SK-N-SH (cell line): Measurements from ENCODE around the gene SLC16A5. TPM values are rescaled to one million over a fixed set of nuclear protein-coding genes. Genes with fewer than 3 reads are reported as not detected.
A peak's percentile ranks its signal among the peaks of the same experiment; 100 is the strongest.

Experiments used
- CTCF ChIA-PET: fragments of 300-600, 350-600 bp; formaldehyde crosslinking; extraction: SDS; loops from one replicate; lab custom pipeline; 2021; lab: Yijun Ruan, JAX
- POLR2A ChIA-PET: fragments of 350-600 bp; sonication (Branson Sonifier 250); formaldehyde crosslinking; extraction: SDS; loops from one replicate; lab custom pipeline; 2020; ENCODE audit warnings: antibody characterized with exemption, inconsistent platforms; lab: Yijun Ruan, JAX
- DNase-seq: peaks from one replicate; pipeline ENCODE4 v3.0.0; 2012
- H2AFZ ChIP-seq: fragments of 200-600 bp; sonication (generic); 2 replicates; pipeline ENCODE4 v1.8.1; 2016; ENCODE audit warnings: antibody characterized with exemption, mild to moderate bottlenecking, low read depth
- H3F3A ChIP-seq: fragments of 200-600 bp; sonication (generic); replicated peaks from 2 replicates; pipeline ENCODE3; 2016; ENCODE audit warnings: antibody characterized with exemption, mild to moderate bottlenecking; ENCODE audit not compliant: insufficient read depth
- H3K27ac ChIP-seq, 2 experiments: fragments of 200-500 bp in 1 of 2; fragments of 200-600 bp in 1 of 2; sonication (Bioruptor generic) in 1 of 2; sonication (generic), shearing (Covaris generic) in 1 of 2; 2 replicates each; pipeline versions ENCODE4 v1.5.1 to v1.6.1; 2014 to 2016; ENCODE audit warnings: low read depth in 2 of 2, inconsistent platforms in 1 of 2, low read length in 1 of 2, mild to moderate bottlenecking in 1 of 2, mixed read lengths in 1 of 2
- H3K27me3 ChIP-seq: fragments of 200-600 bp; sonication (generic), shearing (Covaris generic); 2 replicates; pipeline ENCODE4 v1.6.1; 2016; ENCODE audit warnings: mixed run types; ENCODE audit not compliant: insufficient read depth
- H3K36me3 ChIP-seq, 2 experiments: fragments of 200-500 bp in 1 of 2; fragments of 200-600 bp in 1 of 2; sonication (Bioruptor generic) in 1 of 2; sonication (generic) in 1 of 2; replicated peaks in 1 of 2; 2 replicates each; pipeline versions ENCODE3 to v1.5.1; 2014 to 2016; ENCODE audit warnings: low read length in 1 of 2, mild to moderate bottlenecking in 1 of 2; ENCODE audit not compliant: insufficient read depth in 2 of 2, control insufficient read depth in 1 of 2
- H3K4me1 ChIP-seq, 2 experiments: fragments of 200-500 bp in 1 of 2; fragments of 200-600 bp in 1 of 2; sonication (Bioruptor generic) in 1 of 2; sonication (generic), shearing (Covaris generic) in 1 of 2; 2 replicates each; pipeline versions ENCODE4 v1.5.1 to v1.6.1; 2014 to 2016; ENCODE audit warnings: low read depth in 1 of 2, low read length in 1 of 2, mixed run types in 1 of 2; ENCODE audit not compliant: insufficient read depth in 2 of 2, control insufficient read depth in 1 of 2
- H3K4me2 ChIP-seq: fragments of 200-600 bp; sonication (generic), shearing (Covaris generic); 2 replicates; pipeline ENCODE4 v1.6.1; 2017; ENCODE audit warnings: mixed run types
- H3K4me3 ChIP-seq, 2 experiments: fragments of 200-500 bp in 1 of 2; fragments of 200-600 bp in 1 of 2; sonication (Bioruptor generic) in 1 of 2; sonication (generic), shearing (Covaris generic) in 1 of 2; 2 replicates each; pipeline versions ENCODE4 v1.5.1 to v1.8.1; 2014 to 2016; ENCODE audit warnings: low read depth in 2 of 2, inconsistent platforms in 1 of 2, low read length in 1 of 2, mild to moderate bottlenecking in 1 of 2, mixed read lengths in 1 of 2, moderate library complexity in 1 of 2
- H3K79me2 ChIP-seq: fragments of 200-600 bp; sonication (generic); 2 replicates; pipeline ENCODE4 v1.8.1; 2017; ENCODE audit warnings: mild to moderate bottlenecking; ENCODE audit not compliant: insufficient read depth
- H3K9ac ChIP-seq: fragments of 200-600 bp; sonication (generic); 2 replicates; pipeline ENCODE4 v1.6.1; 2017; ENCODE audit warnings: mixed run types
- H3K9me2 ChIP-seq: fragments of 200-600 bp; sonication (generic); 2 replicates; pipeline ENCODE4 v1.6.1; 2017; ENCODE audit warnings: mixed run types
- H3K9me3 ChIP-seq: fragments of 200-600 bp; sonication (generic); 2 replicates; pipeline ENCODE4 v1.6.1; 2017; ENCODE audit warnings: mixed run types, mild to moderate bottlenecking, moderate library complexity
- H4K20me1 ChIP-seq: fragments of 200-600 bp; sonication (generic); 2 replicates; pipeline ENCODE4 v1.6.1; 2017; ENCODE audit warnings: mild to moderate bottlenecking, mixed run types; ENCODE audit not compliant: insufficient read depth
- CHD2 ChIP-seq: fragments of 150-350 bp; IDR thresholded peaks from 2 replicates; pipeline ENCODE4 v1.6.1; 2018; ENCODE audit warnings: low read length; ENCODE audit not compliant: partially characterized antibody
- CTCF ChIP-seq: fragments of 200-600 bp; sonication (generic); IDR thresholded peaks from 2 replicates; pipeline ENCODE4 v1.6.1; 2017; ENCODE audit warnings: antibody characterized with exemption, mild to moderate bottlenecking, moderate library complexity
- ELF1 ChIP-seq: IDR thresholded peaks from 2 replicates; pipeline ENCODE4 v1.4.0; 2012
- EP300 ChIP-seq, 2 experiments: IDR thresholded peaks; 2 replicates each; pipeline versions ENCODE4 v1.4.0 to v1.6.1; 2012; ENCODE audit warnings: borderline replicate concordance in 1 of 2, low read depth in 1 of 2, low read length in 1 of 2
- EZH2phosphoT487 ChIP-seq: fragments of 200-600 bp; sonication (generic); IDR thresholded peaks from 2 replicates; pipeline ENCODE4 v1.6.1; 2017; ENCODE audit warnings: low read depth, mixed run types, mild to moderate bottlenecking, antibody characterized with exemption, moderate library complexity, borderline replicate concordance
- FOXM1 ChIP-seq: IDR thresholded peaks from 2 replicates; pipeline ENCODE4 v1.4.0; 2012; ENCODE audit warnings: low read depth, mild to moderate bottlenecking
- GATA2 ChIP-seq: sonication (generic); formaldehyde crosslinking; IDR thresholded peaks from 2 replicates; pipeline ENCODE4 v1.5.0; 2020; ENCODE audit warnings: mild to moderate bottlenecking, missing genetic modification reagents
- IRF3 ChIP-seq: fragments of 150-350 bp; IDR thresholded peaks from 2 replicates; pipeline ENCODE4 v1.6.1; 2016; ENCODE audit warnings: mild to moderate bottlenecking, low read depth, low read length
- JUND ChIP-seq: IDR thresholded peaks from 2 replicates; pipeline ENCODE4 v1.4.0; 2012
- MEF2A ChIP-seq: IDR thresholded peaks from 2 replicates; pipeline ENCODE4 v1.4.0; 2012; ENCODE audit warnings: low read depth, borderline replicate concordance
- NRF1 ChIP-seq: IDR thresholded peaks from 2 replicates; pipeline ENCODE4 v1.6.1; 2012; ENCODE audit warnings: low read depth, mild to moderate bottlenecking, low read length
- PBX3 ChIP-seq: IDR thresholded peaks from 2 replicates; pipeline ENCODE4; 2012
- POLR2AphosphoS5 ChIP-seq: IDR thresholded peaks from 2 replicates; pipeline ENCODE4 v1.6.1; 2012; ENCODE audit warnings: low read depth, low read length
- RAD21 ChIP-seq: IDR thresholded peaks from 2 replicates; pipeline ENCODE4 v1.6.1; 2012; ENCODE audit warnings: mild to moderate bottlenecking, low read length
- RCOR1 ChIP-seq: fragments of 150-350 bp; IDR thresholded peaks from 2 replicates; pipeline ENCODE4 v1.6.1; 2017; ENCODE audit warnings: antibody characterized with exemption, low read length
- RFX5 ChIP-seq: IDR thresholded peaks from 2 replicates; pipeline ENCODE4 v1.6.1; 2012; ENCODE audit warnings: mild to moderate bottlenecking, improper control_type of control experiment, low read length
- RXRA ChIP-seq: IDR thresholded peaks from 2 replicates; pipeline ENCODE4 v1.4.0; 2012; ENCODE audit warnings: low read depth, mild to moderate bottlenecking, borderline replicate concordance
- SMC3 ChIP-seq: IDR thresholded peaks from 2 replicates; pipeline ENCODE4 v1.6.1; 2012; ENCODE audit warnings: low read depth, low read length, improper control_type of control experiment
- TAF1 ChIP-seq: IDR thresholded peaks from 2 replicates; pipeline ENCODE4 v1.6.1; 2012; ENCODE audit warnings: low read depth, mild to moderate bottlenecking, low read length, moderate library complexity, borderline replicate concordance
- TCF12 ChIP-seq: IDR thresholded peaks from 2 replicates; pipeline ENCODE4 v1.4.0; 2012
- TEAD4 ChIP-seq: IDR thresholded peaks from 2 replicates; pipeline ENCODE4 v1.4.0; 2012; ENCODE audit warnings: mild to moderate bottlenecking, borderline replicate concordance; ENCODE audit not compliant: insufficient read depth
- USF1 ChIP-seq: IDR thresholded peaks from 2 replicates; pipeline ENCODE4 v1.4.0; 2012; ENCODE audit warnings: low read depth, borderline replicate concordance
- USF2 ChIP-seq: fragments of 150-350 bp; IDR thresholded peaks from 2 replicates; pipeline ENCODE4 v1.6.1; 2017; ENCODE audit warnings: antibody characterized with exemption, low read length, low read depth, borderline replicate concordance
- YY1 ChIP-seq: IDR thresholded peaks from 2 replicates; pipeline ENCODE4 v1.4.0; 2012; ENCODE audit warnings: low read depth, mild to moderate bottlenecking
- WGBS: methylation state at CpG from one replicate; pipeline ENCODE4 v1.1.6; 2017; ENCODE audit warnings: low lambda C conversion rate; 5-methylcytosine and 5-hydroxymethylcytosine counted together
- polyA plus RNA-seq, 3 experiments: library from polyadenylated mRNA; depleted of rRNA; stranded (reverse); fragments of >200 nt; gene quantifications; 2 replicates each; pipeline ENCODE4 v1.2.3, GENCODE V29; 2012

The SLC16A5 gene
- polyA plus RNA-seq, 1 of the 3 experiments (the other 2 are of a cell fraction), result 0.03 TPM

- Histone ChIP-seq H3K36me3 (peaks cover under 1 to 18% of the 10 kb centered on the region in 2 experiments), H3F3A (no peaks in the 10 kb centered on the region), H3K9me2 (no peaks in the 10 kb centered on the region), H2AFZ (no peak overlapping the region), H3K4me2 (no peak overlapping the region), H3K9ac (no peak overlapping the region), H3K4me1 (no peaks in the 10 kb centered on the region; a peak in 1 of 4 replicates), H3K79me2 (no peaks in the 10 kb centered on the region), H4K20me1 (no peaks in the 10 kb centered on the region), H3K27me3 (no peaks in the 10 kb centered on the region), H3K27ac (no peak overlapping the region), H3K4me3 (no peak overlapping the region), H3K9me3 (no peaks in the 10 kb centered on the region)
- ChIA-PET CTCF (interaction anchor here (1.1 to 2.3 kb wide), 6 partner anchors 10 to 343 kb away, joined by 3 to 15 read pairs (median 5); no protein-coding TSS in a partner anchor), POLR2A (interaction anchor here (0.6 to 1.0 kb wide), 2 partner anchors 52 to 63 kb away, joined by 3 read pairs; partner anchors contain the start of gene NT5C)
- 78% methylated on average over 8 of the region's 8 CpGs for WGBS
- TF ChIP-seq RXRA (no peak), RCOR1 (no peak), EZH2phosphoT487 (no peak), FOXM1 (no peak), ELF1 (no peak), YY1 (no peak), CHD2 (no peak), MEF2A (no peak), USF1 (no peak), PBX3 (no peak), EP300 (IDR thresholded peaks at IDR 0.05; ENCODE audit: borderline replicate concordance in 1 of 2, low read depth in 1 of 2, low read length in 1 of 2) (no peak), TAF1 (no peak), TEAD4 (no peak)
- DNase-seq, result no peak
Observed at GRCh38 chr17:75068750-75069149, 19.0 kb upstream of the SLC16A5 start.

GRCh38 chr17:75069783-75070182 is 18.0 kb upstream of the SLC16A5 start:
- no peak overlapping the region for H3K9ac ChIP-seq
- no peak overlapping the region for H3K4me3 ChIP-seq
- no peak overlapping the region for H2AFZ ChIP-seq
- H3K27ac ChIP-seq, result no peak overlapping the region
- ChIA-PET CTCF (interaction anchor here (0.6 to 2.3 kb wide), 22 partner anchors 9 to 342 kb away, joined by 3 to 15 read pairs (median 4); partner anchors contain the start of genes KCTD2, MRPL58 and SLC16A5), POLR2A (interaction anchor here (1.0 kb wide), 1 partner anchor 62 kb away, joined by 3 read pairs; the partner anchor contains the start of gene NT5C)
- no peaks in the 10 kb centered on the region; a peak in 1 of 4 replicates for H3K4me1 ChIP-seq
- no peaks in the 10 kb centered on the region for H3K79me2 ChIP-seq
- no peaks in the 10 kb centered on the region for H3K9me3 ChIP-seq
- H4K20me1 ChIP-seq, result no peaks in the 10 kb centered on the region
- no peak overlapping the region for H3K4me2 ChIP-seq
- no peaks in the 10 kb centered on the region for H3K9me2 ChIP-seq
- peaks cover 0 to 7% of the 10 kb centered on the region in 2 experiments for H3K36me3 ChIP-seq
- TF ChIP-seq EZH2phosphoT487 (no peak), ELF1 (no peak), SMC3 (peak; percentile 45; the same call in 1 of the 2 replicates), RAD21 (peak; percentile 60), RFX5 (no peak), GATA2 (CRISPR knock-in tag) (peak; percentile 40; the same call in 1 of the 2 replicates), USF2 (no peak), NRF1 (no peak), POLR2AphosphoS5 (no peak), RXRA (no peak), JUND (no peak), CTCF (peak; percentile 52), IRF3 (no peak), TCF12 (no peak), CHD2 (no peak)
- H3K27me3 ChIP-seq, result no peaks in the 10 kb centered on the region
- peak; percentile 58 for DNase-seq
- 88% methylated on average over 2 of the region's 2 CpGs for WGBS
- H3F3A ChIP-seq, result no peaks in the 10 kb centered on the region
